Activated CD4-positive, alpha-beta T cell treated with anti-CD3 and anti-CD28 coated beads, Interleukin-2, amount 10 ng/mL, durations not matched to agents 24 days and 14 days (primary cell): Measurements from ENCODE around the gene PPP1R12B. TPM values are rescaled to one million over a fixed set of nuclear protein-coding genes. Genes with fewer than 3 reads are reported as not detected.

ENCODE experiments used
- DNase-seq: peaks from one replicate; pipeline ENCODE4 v3.0.0; 2022
- H3K27ac Mint-ChIP-seq: one replicate; pipeline ENCODE4 v1.8.0; 2022; ENCODE audit warnings: mild to moderate bottlenecking, mixed read lengths
- H3K27me3 Mint-ChIP-seq: one replicate; pipeline ENCODE4 v1.8.0; 2022; ENCODE audit warnings: mixed read lengths
- H3K36me3 Mint-ChIP-seq: one replicate; pipeline ENCODE4 v1.8.0; 2022; ENCODE audit warnings: low read depth, mild to moderate bottlenecking, mixed read lengths
- H3K4me1 Mint-ChIP-seq: one replicate; pipeline ENCODE4 v1.8.0; 2021; ENCODE audit warnings: mixed read lengths
- H3K4me3 Mint-ChIP-seq: one replicate; pipeline ENCODE4 v1.8.0; 2022; ENCODE audit warnings: mild to moderate bottlenecking, moderate library complexity, mixed read lengths
- H3K9me3 Mint-ChIP-seq: one replicate; pipeline ENCODE4 v1.8.0; 2021; ENCODE audit warnings: mixed read lengths
- intact Hi-C: fragments of 100-400 bp; cut with micrococcal nuclease; formaldehyde crosslinking; loops from one replicate; pipeline ENCODE4 v1.15.1; 2023
- total RNA-seq: library from RNA; stranded (reverse); gene quantifications from 2 replicates; pipeline ENCODE4 v1.2.3, GENCODE V29; 2022

Gene PPP1R12B
- total RNA-seq, 1 donor from 2014 or later: 14.8 TPM

GRCh38 chr1:202586018-202586821 is 237.7 kb downstream of the PPP1R12B start:
- H3K4me3 Mint-ChIP-seq: no peak overlapping the region
- peaks cover 6% of the 10 kb centered on the region for H3K4me1 Mint-ChIP-seq
- no peaks in the 10 kb centered on the region for H3K9me3 Mint-ChIP-seq
- H3K27me3 Mint-ChIP-seq: no peaks in the 10 kb centered on the region
- intact Hi-C loops: no loop called here
- DNase-seq: no peak
- H3K36me3 Mint-ChIP-seq: no peaks in the 10 kb centered on the region
- no peak overlapping the region for H3K27ac Mint-ChIP-seq

- peaks cover 6% of the 10 kb centered on the region for H3K4me1 Mint-ChIP-seq
- intact Hi-C loops: no loop called here
- DNase-seq: no peak
- no peaks in the 10 kb centered on the region for H3K9me3 Mint-ChIP-seq
- no peak overlapping the region for H3K27ac Mint-ChIP-seq
- H3K4me3 Mint-ChIP-seq: no peak overlapping the region
- H3K36me3 Mint-ChIP-seq: no peaks in the 10 kb centered on the region
- no peaks in the 10 kb centered on the region for H3K27me3 Mint-ChIP-seq
Observed at GRCh38 chr1:202586871-202587270, 238.4 kb downstream of the PPP1R12B start.

- H3K4me3 Mint-ChIP-seq: no peak overlapping the region
- no peaks in the 10 kb centered on the region for H3K36me3 Mint-ChIP-seq
- no peak overlapping the region for H3K27ac Mint-ChIP-seq
- no peak for DNase-seq
- intact Hi-C loops: no loop called here
- no peaks in the 10 kb centered on the region for H3K27me3 Mint-ChIP-seq
- no peaks in the 10 kb centered on the region for H3K9me3 Mint-ChIP-seq
- peaks cover 6% of the 10 kb centered on the region for H3K4me1 Mint-ChIP-seq
Observed at GRCh38 chr1:202587859-202588485, 239.5 kb downstream of the PPP1R12B start.

- intact Hi-C loops: no loop called here
- Mint-ChIP-seq H3K36me3 (no peaks in the 10 kb centered on the region), H3K27ac (no peak overlapping the region), H3K9me3 (no peaks in the 10 kb centered on the region), H3K27me3 (no peaks in the 10 kb centered on the region), H3K4me3 (no peak overlapping the region), H3K4me1 (peaks cover 6% of the 10 kb centered on the region)
- no peak for DNase-seq
Observed at GRCh38 chr1:202588503-202589189, 240.1 kb downstream of the PPP1R12B start.

DNA sequence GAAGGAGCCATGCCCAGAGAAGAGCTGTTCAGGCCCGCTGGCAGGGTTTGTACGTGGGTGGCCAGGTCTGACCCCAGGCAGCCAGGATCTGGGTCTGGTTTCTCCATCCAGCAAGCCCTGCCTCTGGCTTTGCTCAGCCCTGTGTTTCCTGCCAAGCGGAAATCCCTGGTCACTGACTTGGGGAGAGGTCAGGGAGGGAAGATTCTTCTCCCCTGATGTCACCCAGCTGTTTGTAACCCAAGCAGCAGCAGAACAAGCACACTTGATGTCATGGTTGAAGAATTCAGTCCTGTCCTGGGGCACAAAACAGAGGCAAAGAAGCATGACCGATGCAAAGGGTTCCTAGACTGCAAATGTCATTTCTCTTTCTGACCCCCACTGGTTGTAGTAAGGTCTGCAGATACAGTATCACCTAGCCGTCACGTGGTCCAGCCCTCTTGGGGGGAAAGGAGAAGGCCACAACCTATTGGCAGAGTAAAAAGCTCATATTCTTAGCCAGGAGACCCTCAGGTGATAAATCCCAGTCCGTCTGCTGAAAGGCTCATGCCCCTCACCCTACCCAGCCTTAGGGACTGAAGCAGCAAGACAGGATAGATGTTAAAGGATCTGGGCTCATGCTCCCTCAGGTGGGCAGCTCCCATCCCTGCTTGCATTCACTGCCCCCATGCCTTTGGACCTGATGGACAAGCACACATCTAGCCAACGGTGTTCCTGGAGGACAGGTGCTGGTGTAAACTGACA is 240.9 kb downstream of the PPP1R12B start:
- H3K9me3 Mint-ChIP-seq: no peaks in the 10 kb centered on the region
- intact Hi-C loops: no loop called here

GRCh38 chr1:202590126-202590525 is 241.6 kb downstream of the PPP1R12B start:
- Mint-ChIP-seq H3K36me3 (no peaks in the 10 kb centered on the region), H3K4me1 (peaks cover 6% of the 10 kb centered on the region), H3K4me3 (no peak overlapping the region), H3K27me3 (no peaks in the 10 kb centered on the region), H3K9me3 (no peaks in the 10 kb centered on the region), H3K27ac (no peak overlapping the region)
- intact Hi-C loops: no loop called here
- DNase-seq: no peak

More for the DNA sequence above, 240.9 kb downstream of the PPP1R12B start:
- H3K27me3 Mint-ChIP-seq: no peaks in the 10 kb centered on the region
- no peaks in the 10 kb centered on the region for H3K36me3 Mint-ChIP-seq
- H3K4me3 Mint-ChIP-seq: no peak overlapping the region
- DNase-seq: no peak
- H3K27ac Mint-ChIP-seq: no peak overlapping the region
- H3K4me1 Mint-ChIP-seq: peaks cover 6% of the 10 kb centered on the region

GRCh38 chr1:202590975-202591411 is 242.5 kb downstream of the PPP1R12B start:
- intact Hi-C loops: no loop called here
- DNase-seq: no peak
- H3K4me1 Mint-ChIP-seq: peaks cover 5% of the 10 kb centered on the region
- no peaks in the 10 kb centered on the region for H3K36me3 Mint-ChIP-seq
- H3K27ac Mint-ChIP-seq: no peak overlapping the region
- H3K4me3 Mint-ChIP-seq: no peak overlapping the region
- H3K9me3 Mint-ChIP-seq: no peaks in the 10 kb centered on the region
- H3K27me3 Mint-ChIP-seq: no peaks in the 10 kb centered on the region

DNA sequence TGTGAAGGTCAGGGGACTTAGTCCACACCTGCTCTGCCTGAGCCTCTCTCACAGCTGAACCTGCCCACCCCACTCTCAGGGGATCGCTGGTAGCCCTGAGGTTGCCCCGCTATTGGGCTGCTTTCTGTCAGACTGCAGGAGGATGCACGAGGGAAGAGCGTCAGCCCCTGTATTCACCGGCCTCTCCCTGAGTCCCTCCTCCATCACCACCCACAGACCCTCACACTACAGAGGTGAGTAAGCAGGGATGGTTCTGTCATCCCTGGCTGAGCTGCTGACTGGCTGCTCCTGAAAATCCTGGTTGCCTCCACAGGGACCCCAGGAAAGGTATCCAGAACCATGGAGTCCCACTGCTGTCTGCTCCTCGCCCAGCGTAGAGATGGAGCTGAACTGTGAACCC is 243.0 kb downstream of the PPP1R12B start:
- Mint-ChIP-seq H3K4me1 (peaks cover 1% of the 10 kb centered on the region), H3K9me3 (no peaks in the 10 kb centered on the region), H3K36me3 (no peaks in the 10 kb centered on the region), H3K27ac (no peak overlapping the region), H3K27me3 (no peaks in the 10 kb centered on the region), H3K4me3 (no peak overlapping the region)
- intact Hi-C loops: no loop called here
- DNase-seq: no peak

GRCh38 chr1:202592146-202592545 is 243.6 kb downstream of the PPP1R12B start:
- peaks cover 1% of the 10 kb centered on the region for H3K4me1 Mint-ChIP-seq
- no peaks in the 10 kb centered on the region for H3K9me3 Mint-ChIP-seq
- no peak overlapping the region for H3K27ac Mint-ChIP-seq
- intact Hi-C loops: no loop called here
- no peak for DNase-seq
- no peak overlapping the region for H3K4me3 Mint-ChIP-seq
- H3K36me3 Mint-ChIP-seq: no peaks in the 10 kb centered on the region
- no peaks in the 10 kb centered on the region for H3K27me3 Mint-ChIP-seq

DNA sequence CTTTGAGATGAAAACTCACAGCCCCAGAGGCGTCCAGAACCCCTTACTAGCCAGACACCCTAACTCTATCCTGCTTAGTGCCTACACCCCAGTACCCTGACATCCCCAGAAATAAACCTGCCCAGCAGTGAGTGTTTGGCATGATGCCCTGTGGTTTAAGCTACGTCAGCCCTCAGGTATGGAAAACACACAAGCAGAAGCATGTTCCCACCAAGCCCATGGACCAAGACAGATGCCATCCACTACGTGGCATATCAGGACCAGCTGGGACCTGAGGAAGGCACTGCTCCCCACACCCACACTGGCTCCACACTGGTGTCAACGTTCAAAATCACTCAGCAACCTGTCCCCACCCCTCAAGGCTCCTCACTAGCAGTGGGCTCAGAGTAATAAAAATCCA is 245.3 kb downstream of the PPP1R12B start:
- Mint-ChIP-seq H3K36me3 (no peaks in the 10 kb centered on the region), H3K4me3 (no peak overlapping the region), H3K9me3 (no peaks in the 10 kb centered on the region), H3K27me3 (no peaks in the 10 kb centered on the region), H3K4me1 (no peaks in the 10 kb centered on the region), H3K27ac (no peak overlapping the region)
- DNase-seq: no peak
- intact Hi-C loops: no loop called here

DNA sequence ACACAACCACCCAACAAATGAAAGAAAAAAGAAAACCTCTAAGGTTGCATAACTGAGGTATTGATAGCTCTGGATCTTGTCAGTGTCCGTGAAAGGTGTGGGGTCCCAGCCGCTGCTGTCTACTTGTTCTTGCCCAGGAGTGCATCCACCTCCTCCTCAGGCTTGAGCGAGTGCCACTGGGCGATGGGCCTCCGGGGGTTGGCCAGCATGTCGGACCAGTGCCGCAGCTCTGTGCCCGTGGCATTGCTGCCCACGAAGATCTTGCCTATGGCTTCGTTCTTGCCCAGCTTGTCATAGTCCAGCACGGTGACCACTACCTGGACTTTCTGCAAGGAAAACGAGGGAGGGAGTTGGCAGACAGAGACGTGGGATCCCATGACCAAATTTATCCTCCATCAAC is 248.1 kb downstream of the PPP1R12B start:
- Mint-ChIP-seq H3K27ac (no peak overlapping the region), H3K9me3 (no peaks in the 10 kb centered on the region), H3K4me1 (no peaks in the 10 kb centered on the region), H3K4me3 (no peak overlapping the region), H3K27me3 (no peaks in the 10 kb centered on the region), H3K36me3 (no peaks in the 10 kb centered on the region)
- DNase-seq: no peak
- intact Hi-C loops: no loop called here

GRCh38 chr1:202597090-202597761 is 248.7 kb downstream of the PPP1R12B start:
- DNase-seq: no peak
- no peaks in the 10 kb centered on the region for H3K27me3 Mint-ChIP-seq
- no peak overlapping the region for H3K27ac Mint-ChIP-seq
- H3K4me1 Mint-ChIP-seq: no peaks in the 10 kb centered on the region
- H3K36me3 Mint-ChIP-seq: no peaks in the 10 kb centered on the region
- intact Hi-C loops: no loop called here
- no peak overlapping the region for H3K4me3 Mint-ChIP-seq
- no peaks in the 10 kb centered on the region for H3K9me3 Mint-ChIP-seq

- H3K4me3 Mint-ChIP-seq: no peak overlapping the region
- H3K4me1 Mint-ChIP-seq: peaks cover 2% of the 10 kb centered on the region
- H3K9me3 Mint-ChIP-seq: no peaks in the 10 kb centered on the region
- no peak overlapping the region for H3K27ac Mint-ChIP-seq
- no peaks in the 10 kb centered on the region for H3K36me3 Mint-ChIP-seq
- DNase-seq: peak; percentile 76
- intact Hi-C loops: no loop called here
- no peaks in the 10 kb centered on the region for H3K27me3 Mint-ChIP-seq
Observed at GRCh38 chr1:202599669-202600431, 251.4 kb downstream of the PPP1R12B start.
